T-helper 17 cell (primary cell): Measurements from ENCODE around the gene TMPRSS3. TPM values are rescaled to one million over a fixed set of nuclear protein-coding genes. Genes with fewer than 3 reads are reported as not detected.
A peak's percentile ranks its signal among the peaks of the same experiment; 100 is the strongest.

Experiments
- ATAC-seq: fragments of 150-1000 bp; cut with Tn5 transposase; 2 replicates; pipeline ENCODE4 v1.10.0; 2021; ENCODE audit warnings: mild to moderate bottlenecking, moderate library complexity
- DNase-seq, 3 donors: peaks; one replicate each; pipeline versions ENCODE4 v3.0.0 to v3.0.0-alpha.2; 2020 to 2021
- H3K9me3 ChIP-seq: one replicate; pipeline ENCODE4 v1.7.0; 2013; ENCODE audit warnings: low read length, mild to moderate bottlenecking; ENCODE audit not compliant: control insufficient read depth, poor library complexity, severe bottlenecking
- H3K27ac Mint-ChIP-seq: one replicate; pipeline ENCODE4 v1.8.0; 2022; ENCODE audit warnings: mild to moderate bottlenecking, moderate library complexity, mixed read lengths
- H3K27me3 Mint-ChIP-seq: one replicate; pipeline ENCODE4 v1.8.0; 2022; ENCODE audit warnings: mixed read lengths
- H3K36me3 Mint-ChIP-seq: one replicate; pipeline ENCODE4 v1.8.0; 2022; ENCODE audit warnings: low read depth, mixed read lengths
- H3K4me1 Mint-ChIP-seq: one replicate; pipeline ENCODE4 v1.8.0; 2022; ENCODE audit warnings: mild to moderate bottlenecking, mixed read lengths
- H3K4me3 Mint-ChIP-seq: one replicate; pipeline ENCODE4 v1.8.0; 2022; ENCODE audit warnings: mild to moderate bottlenecking, moderate library complexity, mixed read lengths
- total RNA-seq, 4 donors: library from RNA in 2 of 4; stranded (reverse) in 2 of 4; gene quantifications; one replicate each; pipeline ENCODE4 v1.2.3 and lab custom pipeline; 2022 to 2026

The TMPRSS3 gene
- total RNA-seq, 2 donors from 2014 or later = 2.8 to 4.5 TPM

- H3K4me1 Mint-ChIP-seq = peaks cover 9% of the 10 kb centered on the region
Measured at GRCh38 chr21:42341776-42342542, 53.9 kb downstream of the TMPRSS3 start.

DNA sequence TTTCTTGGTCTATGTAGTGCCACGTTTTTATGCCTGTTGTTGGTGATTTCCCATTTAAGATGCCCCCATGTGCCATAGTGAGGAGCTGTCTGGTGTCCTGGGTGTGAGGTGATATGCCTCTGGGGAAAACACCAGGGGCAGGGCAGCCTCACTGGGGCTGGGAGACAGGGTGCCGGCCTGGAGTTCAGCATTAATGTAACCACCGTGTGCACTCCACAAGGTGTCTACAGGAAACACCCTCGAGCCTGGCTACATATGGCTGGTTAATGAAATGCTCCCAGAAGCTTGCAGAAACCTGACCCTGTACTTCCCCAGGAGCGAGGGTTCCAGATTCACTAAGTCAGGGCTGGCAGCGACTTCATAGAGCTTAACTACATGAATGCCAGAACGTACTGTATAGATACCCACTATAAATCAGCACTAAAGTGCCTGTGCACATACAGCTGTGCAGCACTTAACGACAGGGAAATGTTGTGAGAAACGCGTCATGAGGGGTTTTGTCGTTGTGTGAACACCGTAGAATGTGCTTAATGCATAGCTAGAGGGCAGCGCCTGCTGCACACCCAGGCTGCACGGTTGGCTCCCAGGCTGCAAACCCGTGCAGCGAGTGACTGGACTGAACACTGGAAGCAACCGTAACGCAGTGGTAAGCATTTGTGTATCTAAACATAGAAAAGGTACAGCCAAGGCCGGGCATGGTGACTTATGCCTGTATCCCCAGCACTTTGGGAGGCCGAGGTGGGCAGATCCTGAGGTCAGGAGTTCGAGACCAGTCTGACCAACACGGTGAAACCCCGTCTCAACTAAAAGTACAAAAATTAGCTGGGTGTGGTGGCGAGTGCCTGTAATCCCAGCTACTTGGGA, 55.4 kb downstream of the TMPRSS3 start:
- peaks cover 9% of the 10 kb centered on the region for H3K4me1 Mint-ChIP-seq
- no peaks in the 10 kb centered on the region for H3K9me3 ChIP-seq
- H3K27me3 Mint-ChIP-seq = peaks cover 5% of the 10 kb centered on the region
- no peak for ATAC-seq
- no peaks in the 10 kb centered on the region for H3K36me3 Mint-ChIP-seq
- H3K4me3 Mint-ChIP-seq = no peak overlapping the region
- no peak overlapping the region for H3K27ac Mint-ChIP-seq
- DNase-seq = no peak

More at GRCh38 chr21:42341776-42342542, 53.9 kb downstream of the TMPRSS3 start:
- H3K27me3 Mint-ChIP-seq = peaks cover 5% of the 10 kb centered on the region
- no peaks in the 10 kb centered on the region for H3K9me3 ChIP-seq
- ATAC-seq = no peak
- H3K4me3 Mint-ChIP-seq = no peak overlapping the region
- H3K27ac Mint-ChIP-seq = peak overlapping the region; percentile 41
- no peaks in the 10 kb centered on the region for H3K36me3 Mint-ChIP-seq
- DNase-seq = no peak

GRCh38 chr21:42338729-42339715, 56.8 kb downstream of the TMPRSS3 start:
- peaks cover 9% of the 10 kb centered on the region for H3K4me1 Mint-ChIP-seq
- no peaks in the 10 kb centered on the region for H3K36me3 Mint-ChIP-seq
- no peak overlapping the region for H3K4me3 Mint-ChIP-seq
- peaks cover 5% of the 10 kb centered on the region for H3K27me3 Mint-ChIP-seq
- no peaks in the 10 kb centered on the region for H3K9me3 ChIP-seq
- peak overlapping the region; percentile 60 for H3K27ac Mint-ChIP-seq
- ATAC-seq (no peak), DNase-seq (no peak)

GRCh38 chr21:42337830-42338728, 57.8 kb downstream of the TMPRSS3 start:
- peak overlapping the region; percentile 60 for H3K27ac Mint-ChIP-seq
- no peaks in the 10 kb centered on the region for H3K9me3 ChIP-seq
- H3K36me3 Mint-ChIP-seq = peaks cover 3% of the 10 kb centered on the region
- DNase-seq (peak; percentile 59 to 84 (median 67)), ATAC-seq (peak; percentile 100)
- peak overlapping the region; percentile 5 for H3K4me3 Mint-ChIP-seq
- peaks cover 5% of the 10 kb centered on the region for H3K27me3 Mint-ChIP-seq
- peaks cover 9% of the 10 kb centered on the region for H3K4me1 Mint-ChIP-seq

GRCh38 chr21:42337276-42337675, 58.6 kb downstream of the TMPRSS3 start:
- ATAC-seq (no peak), DNase-seq (no peak)
- Mint-ChIP-seq H3K4me1 (peaks cover 9% of the 10 kb centered on the region), H3K4me3 (no peak overlapping the region), H3K27me3 (peaks cover 5% of the 10 kb centered on the region), H3K27ac (no peak overlapping the region), H3K36me3 (peaks cover 6% of the 10 kb centered on the region)
- no peaks in the 10 kb centered on the region for H3K9me3 ChIP-seq

- peaks cover 4% of the 10 kb centered on the region for H3K9me3 ChIP-seq
- ATAC-seq = no peak
- Mint-ChIP-seq H3K4me3 (no peak overlapping the region), H3K27me3 (peaks cover 5% of the 10 kb centered on the region), H3K27ac (peak overlapping the region; percentile 24), H3K4me1 (peaks cover 9% of the 10 kb centered on the region), H3K36me3 (peaks cover 10% of the 10 kb centered on the region)
- no peak for DNase-seq
Measured at GRCh38 chr21:42336054-42336453, 59.8 kb downstream of the TMPRSS3 start.

- no peak for ATAC-seq
- Mint-ChIP-seq H3K36me3 (peaks cover 11% of the 10 kb centered on the region), H3K27ac (no peak overlapping the region), H3K4me3 (no peak overlapping the region), H3K27me3 (peaks cover 3% of the 10 kb centered on the region), H3K4me1 (peaks cover 4% of the 10 kb centered on the region)
- DNase-seq = no peak
- H3K9me3 ChIP-seq = peaks cover 4% of the 10 kb centered on the region
Measured at GRCh38 chr21:42332557-42333317, 63.1 kb downstream of the TMPRSS3 start.

- DNase-seq (no peak), ATAC-seq (no peak)
- peaks cover 4% of the 10 kb centered on the region for H3K9me3 ChIP-seq
- no peaks in the 10 kb centered on the region for H3K27me3 Mint-ChIP-seq
- peaks cover 11% of the 10 kb centered on the region for H3K36me3 Mint-ChIP-seq
- no peak overlapping the region for H3K4me3 Mint-ChIP-seq
- no peaks in the 10 kb centered on the region for H3K4me1 Mint-ChIP-seq
- H3K27ac Mint-ChIP-seq = no peak overlapping the region
Measured at GRCh38 chr21:42331660-42332059, 64.2 kb downstream of the TMPRSS3 start.

DNA sequence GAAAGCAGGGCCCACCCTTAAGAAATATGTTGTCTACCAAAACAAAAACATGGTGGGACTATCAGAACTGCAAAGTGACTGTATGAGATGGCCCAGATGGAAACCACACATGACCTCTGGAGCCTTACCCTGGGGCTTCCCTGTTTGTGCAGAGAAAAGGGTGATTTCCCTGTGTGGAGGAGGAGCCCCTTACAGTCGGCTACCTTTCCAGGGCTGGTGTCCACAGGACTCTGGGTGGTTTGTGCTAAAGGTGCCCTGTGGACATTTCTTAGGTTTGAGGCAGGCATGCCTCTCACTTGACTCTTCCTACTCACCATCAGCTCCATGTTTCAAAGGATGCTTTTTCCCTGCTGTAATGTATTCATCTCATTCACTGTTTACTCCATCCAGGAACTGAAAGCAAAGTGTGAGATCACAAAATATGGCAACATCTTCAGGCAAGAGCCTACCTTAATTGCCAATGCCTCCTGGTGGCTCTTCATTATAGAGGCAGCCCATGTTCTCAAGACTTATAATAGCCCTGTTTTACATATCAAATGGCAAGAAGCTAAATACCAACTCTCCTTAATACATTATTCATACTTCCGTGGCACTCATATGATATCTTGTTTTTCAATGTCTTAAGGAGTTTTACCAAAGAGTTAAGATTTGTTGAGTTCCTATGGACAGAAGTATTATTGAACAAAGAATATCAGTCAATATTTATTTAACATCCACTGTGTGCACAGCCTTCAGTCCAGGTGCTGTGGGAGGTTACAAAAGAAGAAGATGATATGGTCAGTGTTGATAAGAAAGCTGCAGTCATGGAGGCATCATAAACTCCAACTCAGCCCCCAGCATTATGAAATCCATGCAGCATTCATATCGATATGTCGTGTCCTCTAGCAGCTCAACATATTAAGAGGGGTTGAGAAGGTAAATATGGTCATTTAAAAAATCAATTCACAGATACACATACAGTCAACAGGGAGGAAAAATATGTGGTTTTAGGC, 65.2 kb downstream of the TMPRSS3 start:
- Mint-ChIP-seq H3K36me3 (peaks cover 11% of the 10 kb centered on the region), H3K27ac (no peak overlapping the region), H3K4me3 (no peak overlapping the region), H3K27me3 (peaks cover under 1% of the 10 kb centered on the region), H3K4me1 (no peaks in the 10 kb centered on the region)
- peaks cover 4% of the 10 kb centered on the region for H3K9me3 ChIP-seq
- DNase-seq = no peak
- no peak for ATAC-seq

GRCh38 chr21:42324896-42325295, 71.0 kb downstream of the TMPRSS3 start:
- H3K36me3 Mint-ChIP-seq = peaks cover 6% of the 10 kb centered on the region
- peaks cover 56% of the 10 kb centered on the region for H3K27me3 Mint-ChIP-seq
- no peak overlapping the region for H3K27ac Mint-ChIP-seq
- no peak overlapping the region for H3K4me3 Mint-ChIP-seq
- ATAC-seq = no peak
- peaks cover 3% of the 10 kb centered on the region for H3K4me1 Mint-ChIP-seq
- no peaks in the 10 kb centered on the region for H3K9me3 ChIP-seq
- DNase-seq = no peak
